Ureter (tissue), 1 donor: ENCODE measurements around the gene LHFPL2. TPM values are rescaled to one million over a fixed set of nuclear protein-coding genes. Genes with fewer than 3 reads are reported as not detected.
A peak's percentile ranks its signal among the peaks of the same experiment; 100 is the strongest.

Source experiments
- DNase-seq: peaks from one replicate; pipeline ENCODE4 v3.0.0-alpha.2; 2020; ENCODE audit warnings: low spot score
- total RNA-seq: library from RNA; stranded (reverse); gene quantifications from one replicate; pipeline ENCODE4 v1.2.4, GENCODE V29; 2023
- donor health status: DM: yes; HTN: yes; CAD: no.

The LHFPL2 gene
- total RNA-seq, 1 donor from 2014 or later: 33.3 TPM

GRCh38 chr5:78640662-78641474 lies 7.7 kb downstream of the LHFPL2 start:
- DNase-seq: no peak

GRCh38 chr5:78639791-78640190 lies 8.8 kb downstream of the LHFPL2 start:
- no peak for DNase-seq

DNA sequence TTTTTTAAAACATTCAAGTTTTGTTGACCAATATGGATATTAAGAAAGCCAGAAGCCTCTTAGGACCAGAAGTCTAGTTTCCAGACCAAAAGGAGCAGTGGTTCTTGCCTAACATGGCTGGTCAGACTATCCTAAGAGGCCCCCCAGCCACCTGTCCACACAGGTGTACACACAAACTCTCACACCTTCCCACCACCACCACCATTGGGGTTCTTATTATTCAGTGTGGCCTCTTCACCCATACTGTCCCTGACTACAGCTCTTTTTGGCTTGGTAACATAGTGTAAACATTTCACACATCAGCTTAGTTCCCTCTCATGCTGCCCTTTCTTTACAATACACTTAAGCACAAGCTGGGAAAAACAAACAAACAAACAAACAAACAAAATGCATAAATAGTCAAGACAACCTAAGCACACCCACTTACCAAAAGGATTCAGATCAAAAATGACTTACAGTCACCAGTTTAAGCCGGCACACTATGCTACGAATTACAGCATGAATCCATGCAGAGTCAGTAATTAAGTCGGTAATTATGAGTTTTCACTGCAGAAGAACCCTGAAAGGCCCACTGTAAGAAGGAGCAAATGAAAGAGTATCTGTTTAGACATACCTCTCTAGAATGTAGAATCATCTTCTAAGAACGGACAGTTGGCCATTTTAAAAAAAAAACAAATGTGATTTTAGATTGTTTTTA lies 9.5 kb downstream of the LHFPL2 start:
- DNase-seq: no peak

DNA sequence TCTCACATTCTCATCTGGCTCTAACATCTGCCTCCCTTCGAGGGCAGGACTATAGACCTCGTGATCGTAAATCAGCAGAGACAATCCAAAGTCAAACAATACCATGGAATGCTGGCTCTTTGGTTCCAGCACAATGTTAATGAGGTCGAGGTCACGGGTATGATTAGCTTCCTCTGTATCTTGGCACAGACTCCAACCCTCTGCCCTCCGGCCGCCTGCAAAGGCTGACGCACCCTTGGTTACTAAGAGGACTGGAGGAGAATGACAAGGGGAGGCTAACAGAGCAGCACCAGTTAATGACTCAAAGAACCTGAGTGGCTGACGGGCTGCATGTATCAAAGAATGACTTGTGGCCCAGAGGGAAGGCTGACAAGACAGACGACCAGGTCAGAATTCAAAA lies 10.1 kb downstream of the LHFPL2 start:
- peak; percentile 77 for DNase-seq

- no peak for DNase-seq
Measured at GRCh38 chr5:78637468-78637867, 11.1 kb downstream of the LHFPL2 start.

DNA sequence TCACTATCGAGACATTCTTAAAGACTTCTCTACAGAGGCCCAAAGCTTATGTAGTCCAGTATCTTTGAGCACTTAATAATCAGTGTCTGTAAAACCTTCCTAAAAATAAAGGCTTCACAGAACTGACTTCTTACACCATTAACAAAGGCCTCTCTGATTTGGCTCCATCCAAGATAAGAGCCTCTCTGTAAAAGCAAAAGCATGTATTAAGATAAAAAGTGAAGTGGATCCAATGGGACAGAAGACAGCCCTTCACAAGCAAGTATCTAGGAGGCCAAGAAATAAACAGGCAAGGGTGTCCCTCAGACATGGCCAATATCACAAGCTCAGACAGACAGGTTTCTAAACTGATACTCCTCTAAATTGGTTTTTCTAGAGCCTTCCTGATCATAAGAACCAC lies 11.9 kb downstream of the LHFPL2 start:
- DNase-seq: no peak

- no peak for DNase-seq
Measured at GRCh38 chr5:78634634-78635033, 13.9 kb downstream of the LHFPL2 start.

DNA sequence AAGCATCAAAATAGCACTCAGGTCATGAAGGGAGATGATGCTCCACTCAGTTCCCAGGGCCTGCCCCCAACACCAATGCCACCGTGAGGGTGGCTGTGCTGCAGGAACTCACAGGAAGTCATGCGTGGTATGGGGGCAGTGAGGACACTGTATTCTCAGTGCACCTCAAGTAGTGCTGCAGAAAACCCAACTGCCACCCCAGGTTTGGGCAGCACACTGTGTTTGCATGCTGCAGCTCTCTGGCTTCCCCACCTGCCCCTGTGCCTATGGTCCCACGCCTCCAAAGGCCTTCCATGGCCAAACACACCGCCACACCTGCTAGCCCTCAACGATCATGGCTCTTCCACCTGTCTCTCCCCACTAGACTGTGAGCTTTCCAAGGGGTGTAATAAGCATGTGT lies 14.3 kb downstream of the LHFPL2 start:
- DNase-seq: no peak

GRCh38 chr5:78633700-78634099 lies 14.9 kb downstream of the LHFPL2 start:
- no peak for DNase-seq

- DNase-seq: no peak
Measured at GRCh38 chr5:78632467-78632866, 16.1 kb downstream of the LHFPL2 start.

DNA sequence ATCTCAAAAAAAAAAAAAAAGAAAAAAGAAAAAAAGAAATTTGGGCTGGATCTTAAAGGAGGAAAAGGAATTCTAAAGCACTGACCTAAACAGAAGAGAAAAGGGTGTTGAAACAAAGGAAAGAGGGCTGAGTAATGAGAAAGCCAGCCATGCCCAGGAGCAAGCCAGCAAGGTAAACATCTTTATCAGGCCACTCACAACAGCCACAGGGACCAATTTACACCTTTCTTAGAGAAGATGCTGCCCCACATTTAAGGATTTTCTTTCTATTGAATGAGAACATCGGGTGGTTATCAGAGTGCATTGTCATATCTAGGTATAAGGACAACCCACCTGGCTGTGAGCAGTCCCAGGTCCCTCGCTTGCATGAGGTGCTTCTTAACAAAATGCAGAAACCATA lies 16.6 kb downstream of the LHFPL2 start:
- no peak for DNase-seq

DNA sequence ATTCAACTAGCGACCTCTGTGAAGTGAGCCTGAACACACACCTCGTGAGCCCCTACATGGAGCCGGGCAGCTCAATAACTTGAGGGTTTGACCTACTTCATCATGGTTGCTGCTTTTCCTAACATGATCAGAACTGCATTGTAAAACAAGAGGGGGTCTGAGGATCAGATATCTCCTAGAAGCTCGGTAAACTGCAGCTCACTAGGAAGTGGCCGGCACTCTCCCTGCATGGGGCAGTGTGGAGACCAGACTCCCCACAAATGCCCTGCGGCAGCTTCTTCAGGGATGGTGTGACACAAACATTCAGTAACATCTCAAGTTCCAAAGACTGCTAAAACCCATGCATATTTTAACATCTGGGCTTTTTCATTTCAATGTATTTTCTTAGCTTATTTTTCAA lies 18.5 kb downstream of the LHFPL2 start:
- DNase-seq: no peak

DNA sequence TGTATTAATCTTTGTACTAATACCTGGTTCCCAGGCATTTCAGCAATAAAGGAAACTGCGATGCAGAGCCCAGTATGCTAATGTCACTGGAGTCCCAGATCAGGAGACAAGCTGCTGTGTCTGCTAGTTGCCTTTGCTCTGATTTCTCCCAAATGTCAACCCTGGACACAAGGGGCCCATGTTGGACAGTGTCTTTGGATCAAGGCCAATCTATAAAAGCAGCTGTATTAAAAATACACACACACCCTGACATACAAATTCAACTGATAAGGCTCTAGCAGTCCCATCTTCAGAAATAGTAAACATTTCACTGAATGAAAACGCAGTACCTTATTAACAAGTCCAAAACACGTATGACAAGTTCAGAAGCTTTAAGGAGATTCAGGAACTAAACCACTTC lies 18.9 kb downstream of the LHFPL2 start:
- DNase-seq: no peak

DNA sequence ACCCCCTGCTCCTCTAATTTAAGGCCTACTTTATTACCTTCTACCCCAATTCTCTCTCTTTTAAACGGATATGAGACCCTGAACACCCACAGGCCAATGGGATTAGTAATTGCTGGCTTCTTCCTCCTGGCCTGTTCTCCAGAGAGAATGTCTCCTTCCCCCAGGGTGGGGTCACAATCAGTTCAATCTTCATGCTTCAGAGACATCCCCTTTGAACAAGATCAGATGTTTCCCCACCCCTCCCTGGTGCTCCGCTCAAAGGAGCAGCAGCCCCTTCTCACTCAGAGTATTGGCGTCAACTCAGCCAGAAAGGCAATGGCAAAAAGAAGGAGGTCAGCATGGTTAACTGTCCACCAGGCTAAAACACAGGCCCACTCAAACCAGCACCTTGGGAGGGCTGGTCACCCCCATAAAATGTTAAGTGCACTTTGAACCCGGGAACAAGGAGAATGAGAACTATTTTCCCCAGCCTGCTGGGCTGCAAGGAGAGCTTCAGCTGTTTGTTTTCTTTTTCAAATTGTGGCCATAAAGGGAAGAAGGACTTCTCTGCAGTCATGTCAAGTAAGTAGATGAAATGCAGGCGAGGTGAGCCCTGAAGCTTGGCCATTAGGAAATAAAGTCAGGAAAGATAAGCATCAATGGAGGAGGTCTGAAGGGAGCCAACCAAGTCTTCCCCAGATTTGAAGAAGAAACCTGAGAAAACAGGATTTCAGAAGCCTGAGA lies 20.1 kb downstream of the LHFPL2 start:
- DNase-seq: no peak

- no peak for DNase-seq
Measured at GRCh38 chr5:78627766-78628165, 20.8 kb downstream of the LHFPL2 start.

GRCh38 chr5:78627175-78627574 lies 21.4 kb downstream of the LHFPL2 start:
- DNase-seq: no peak

DNA sequence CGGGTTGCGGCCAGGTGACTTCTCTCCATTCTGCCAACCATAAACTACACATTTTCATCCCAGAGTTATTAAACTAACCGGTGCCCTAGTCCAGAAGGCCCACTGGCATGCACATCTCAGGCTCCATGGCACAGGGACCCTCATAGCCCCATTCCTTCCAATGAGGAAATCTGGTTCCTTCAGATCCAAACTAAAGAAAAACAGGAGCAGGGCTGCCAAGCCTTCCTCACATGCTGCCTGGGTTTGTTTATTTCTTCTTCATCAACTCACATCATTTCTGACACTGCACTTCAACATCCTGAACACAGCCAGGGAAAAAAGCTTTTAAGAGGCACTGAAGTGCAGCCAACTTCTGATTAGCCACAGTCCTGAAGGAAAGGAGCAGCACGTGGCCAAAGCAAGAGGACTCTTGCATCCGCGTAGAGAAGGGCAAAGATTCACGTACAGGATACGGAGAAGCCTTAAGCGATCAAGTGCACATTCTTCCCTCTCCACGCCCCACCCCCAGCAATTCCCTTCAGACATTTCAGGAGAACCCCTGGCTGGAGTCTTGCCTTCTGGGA lies 22.5 kb downstream of the LHFPL2 start:
- DNase-seq: no peak

DNA sequence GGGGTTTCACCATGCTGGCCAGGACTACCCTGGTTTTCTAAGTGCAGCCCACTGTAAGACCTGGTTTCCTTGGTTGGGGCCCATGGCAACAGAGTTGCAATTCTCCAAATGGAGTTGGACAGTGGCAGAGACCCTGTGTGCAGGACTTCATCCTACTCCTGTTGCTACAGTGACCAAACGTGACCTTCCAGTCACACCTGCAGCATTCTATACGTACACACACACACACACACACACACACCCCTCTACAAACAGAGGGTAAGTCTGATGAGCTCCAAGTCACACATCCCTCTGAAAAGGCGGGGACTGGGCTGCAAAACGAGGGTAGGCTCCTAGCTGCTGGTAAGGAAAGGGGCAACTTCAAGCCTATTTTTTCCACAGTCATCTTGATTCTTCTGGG lies 23.6 kb downstream of the LHFPL2 start:
- no peak for DNase-seq

- DNase-seq: no peak
Measured at GRCh38 chr5:78624011-78624541, 24.5 kb downstream of the LHFPL2 start.

DNA sequence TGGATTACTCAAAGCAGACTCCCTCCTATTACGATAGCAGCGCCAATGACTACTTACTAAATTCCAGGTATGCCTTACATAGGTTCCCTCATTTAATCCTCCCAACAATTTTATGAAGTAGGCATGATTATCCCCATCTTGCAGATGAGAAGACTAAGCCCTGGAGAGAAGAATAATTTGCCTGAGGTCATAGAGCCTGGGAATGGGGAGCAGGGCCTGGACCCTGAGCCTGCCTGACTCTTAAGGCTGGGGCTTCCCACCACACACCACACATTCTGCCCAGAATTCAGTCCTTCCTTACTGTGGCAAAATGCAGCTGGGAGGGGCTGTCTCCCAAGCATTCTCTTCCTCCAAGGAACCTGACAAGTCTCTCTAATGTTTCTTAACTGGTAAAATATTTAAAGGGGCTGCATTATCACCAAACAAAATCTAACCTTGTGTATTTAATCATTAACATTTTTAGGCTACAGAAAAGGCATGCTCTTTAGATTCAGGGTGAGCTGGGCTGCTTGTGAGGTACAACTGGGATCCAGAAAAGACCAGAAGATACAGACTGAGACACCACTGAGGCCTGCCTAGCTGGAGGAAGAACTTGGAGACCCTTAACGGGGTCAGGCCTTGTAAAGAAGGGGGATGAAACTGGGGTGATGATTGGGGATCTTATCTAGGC lies 26.1 kb downstream of the LHFPL2 start:
- no peak for DNase-seq

GRCh38 chr5:78621291-78621738 lies 27.3 kb downstream of the LHFPL2 start:
- no peak for DNase-seq
